HG02840 (cell line): ENCODE measurements around the gene SLC49A3.
"Not testable (repeated sequence)": the region's sequence is repeated elsewhere in the genome, so short reads cannot be mapped to it uniquely, and the experiment has no call there.

Experiments used
- ATAC-seq: cut with Tn5 transposase; IDR thresholded peaks from one replicate; pipeline ENCODE4 v1.9.1; 2021; ENCODE audit warnings: mild to moderate bottlenecking, moderate library complexity, moderate number of reproducible peaks; ENCODE audit not compliant: unreplicated experiment, low FRiP score

Gene SLC49A3

GRCh38 chr4:704198-704891 lies 15.4 kb upstream of the SLC49A3 start:
- no peak for ATAC-seq

GRCh38 chr4:703336-704197 lies 14.6 kb upstream of the SLC49A3 start:
- no peak for ATAC-seq

GRCh38 chr4:702618-703048 lies 13.7 kb upstream of the SLC49A3 start:
- no peak for ATAC-seq

- no peak for ATAC-seq
These were observed 11.8 kb upstream of the SLC49A3 start for GRCh38 chr4:700587-701264.

GRCh38 chr4:699816-700580 lies 11.0 kb upstream of the SLC49A3 start:
- ATAC-seq: no peak

GRCh38 chr4:694341-694940 lies 5.5 kb upstream of the SLC49A3 start:
- ATAC-seq: not testable (repeated sequence)

- ATAC-seq: no peak
These were observed 4.0 kb upstream of the SLC49A3 start for GRCh38 chr4:692771-693554.

GRCh38 chr4:689723-690122 lies 772 bp upstream of the SLC49A3 start:
- ATAC-seq: no peak

- ATAC-seq: no peak
These were observed 739 bp downstream of the SLC49A3 start for GRCh38 chr4:687971-688853.

- no peak for ATAC-seq
These were observed 1.6 kb downstream of the SLC49A3 start for GRCh38 chr4:687048-687970.

- ATAC-seq: no peak
These were observed 2.4 kb downstream of the SLC49A3 start for GRCh38 chr4:686413-687040.

- ATAC-seq: no peak
These were observed 3.1 kb downstream of the SLC49A3 start for GRCh38 chr4:685679-686412.

- ATAC-seq: no peak
These were observed 4.2 kb downstream of the SLC49A3 start for GRCh38 chr4:684623-685327.

GRCh38 chr4:683982-684622 lies 4.8 kb downstream of the SLC49A3 start:
- ATAC-seq: no peak

- no peak for ATAC-seq
These were observed 5.6 kb downstream of the SLC49A3 start for GRCh38 chr4:683247-683897.
